GM23338 (cell line): ENCODE measurements around the gene TAPBPL. TPM values are rescaled to one million over a fixed set of nuclear protein-coding genes. Genes with fewer than 3 reads are reported as not detected.

ENCODE experiments used
- CTCF ChIP-seq, 2 experiments: fragments of 200-600 bp in 1 of 2; sonication (generic) in 1 of 2; conservative IDR thresholded peaks; 2 replicates each; pipeline versions ENCODE4 v1.5.1 to v1.6.1; 2016 to 2017; ENCODE audit warnings: antibody characterized with exemption in 2 of 2, low read depth in 2 of 2, mild to moderate bottlenecking in 2 of 2, moderate library complexity in 1 of 2
- EZH2 ChIP-seq: fragments of 200-600 bp; sonication (generic); IDR thresholded peaks from one replicate; pipeline ENCODE4 v1.8.0; 2017; ENCODE audit warnings: antibody characterized with exemption, mild to moderate bottlenecking, low read depth; ENCODE audit not compliant: unreplicated experiment
- POLR2AphosphoS5 ChIP-seq: IDR thresholded peaks from 2 replicates; pipeline ENCODE4 v1.6.1; 2016; ENCODE audit warnings: antibody characterized with exemption, low read depth
- REST ChIP-seq: IDR thresholded peaks from one replicate; pipeline ENCODE4 v1.6.1; 2018; ENCODE audit warnings: antibody characterized with exemption; ENCODE audit not compliant: unreplicated experiment
- ZNF331 ChIP-seq: fragments of 250-450 bp; sonication (Bioruptor Pico); IDR thresholded peaks from 2 replicates; pipeline ENCODE4 v1.5.0; 2020; ENCODE audit warnings: low read depth, mild to moderate bottlenecking, moderate library complexity
- polyA plus RNA-seq: library from polyadenylated mRNA; unstranded; fragments of >200 nt; fragmentation: Nextera tagmentation; extraction: Ambion mirVana; gene quantifications from 2 replicates; pipeline ENCODE4 v1.2.1, GENCODE V29; 2016
- total RNA-seq: library from RNA; depleted of rRNA; stranded (reverse); fragments of >200 nt; shearing (Covaris generic); gene quantifications from 2 replicates; pipeline ENCODE4 v1.2.3, GENCODE V29; 2014; rRNA removed

The TAPBPL gene
- total and polyA plus RNA-seq, 2 experiments from 2014 or later = 0.59 to 0.65 TPM

- TF ChIP-seq EZH2 (no peak), POLR2AphosphoS5 (no peak), CTCF (conservative IDR thresholded peaks at IDR 0.05; ENCODE audit: low read depth in 2 of 2) (no peak), REST (no peak), ZNF331 (CRISPR knock-in tag) (no peak)
These were observed 56.2 kb downstream of the TAPBPL start (continued) for GRCh38 chr12:6508087-6508486.

Other genes starting within 250 kb of the TAPBPL start
- gene PLEKHG6, start 141.4 kb upstream of the TAPBPL start, total RNA-seq = 21.3 and 174 TPM in 2 replicates
- gene PLEKHG6, start 141.4 kb upstream of the TAPBPL start, polyA plus RNA-seq = 15.7 and 18.0 TPM in 2 replicates
- gene TNFRSF1A, start 110.0 kb upstream of the TAPBPL start, total RNA-seq = 36.7 and 43.4 TPM in 2 replicates
- 24.3 and 28.5 TPM in 2 replicates for gene TNFRSF1A, start 110.0 kb upstream of the TAPBPL start, polyA plus RNA-seq
- gene SCNN1A, start 76.5 kb upstream of the TAPBPL start, total RNA-seq = 125 and 134 TPM in 2 replicates
- 34.0 and 37.1 TPM in 2 replicates for gene SCNN1A, start 76.5 kb upstream of the TAPBPL start, polyA plus RNA-seq
- gene LTBR, start 67.9 kb upstream of the TAPBPL start, total RNA-seq = 6.8 and 7.1 TPM in 2 replicates
- gene LTBR, start 67.9 kb upstream of the TAPBPL start, polyA plus RNA-seq = 6.1 and 10.5 TPM in 2 replicates
- not detected in 2 replicates for gene CD27, start 7.1 kb upstream of the TAPBPL start, total RNA-seq
- 0.49 and 0.53 TPM in 2 replicates for gene CD27, start 7.1 kb upstream of the TAPBPL start, polyA plus RNA-seq
- 13.9 and 18.3 TPM in 2 replicates for gene VAMP1, start 18.6 kb downstream of the TAPBPL start, total RNA-seq
- 11.2 and 16.1 TPM in 2 replicates for gene VAMP1, start 18.6 kb downstream of the TAPBPL start, polyA plus RNA-seq
- 75.1 and 93.9 TPM in 2 replicates for gene MRPL51, start 41.2 kb downstream of the TAPBPL start, total RNA-seq
- 432 and 463 TPM in 2 replicates for gene MRPL51, start 41.2 kb downstream of the TAPBPL start, polyA plus RNA-seq
- gene NCAPD2, start 42.1 kb downstream of the TAPBPL start, total RNA-seq = 217 and 389 TPM in 2 replicates
- gene NCAPD2, start 42.1 kb downstream of the TAPBPL start, polyA plus RNA-seq = 32.7 and 34.2 TPM in 2 replicates
- gene GAPDH, start 82.5 kb downstream of the TAPBPL start, total RNA-seq = 5,269 and 5,853 TPM in 2 replicates
- gene GAPDH, start 82.5 kb downstream of the TAPBPL start, polyA plus RNA-seq = 6,140 and 6,219 TPM in 2 replicates
- gene IFFO1, start 104.0 kb downstream of the TAPBPL start, total RNA-seq = 8.8 and 12.9 TPM in 2 replicates
- gene IFFO1, start 104.0 kb downstream of the TAPBPL start, polyA plus RNA-seq = 8.9 and 11.2 TPM in 2 replicates
- gene NOP2, start 116.2 kb downstream of the TAPBPL start, total RNA-seq = 67.2 and 67.9 TPM in 2 replicates
- gene NOP2, start 116.2 kb downstream of the TAPBPL start, polyA plus RNA-seq = 63.3 and 63.4 TPM in 2 replicates
- gene CHD4, start 155.3 kb downstream of the TAPBPL start, total RNA-seq = 301 and 351 TPM in 2 replicates
- gene CHD4, start 155.3 kb downstream of the TAPBPL start, polyA plus RNA-seq = 317 and 370 TPM in 2 replicates
- 0.38 and 0.89 TPM in 2 replicates for gene LPAR5, start 183.9 kb downstream of the TAPBPL start, total RNA-seq
- 0.32 and 0.38 TPM in 2 replicates for gene LPAR5, start 183.9 kb downstream of the TAPBPL start, polyA plus RNA-seq
- gene ACRBP, start 195.4 kb downstream of the TAPBPL start, total RNA-seq = 2.2 TPM in 1 of 2 replicates, not detected in the other
- gene ACRBP, start 195.4 kb downstream of the TAPBPL start, polyA plus RNA-seq = 0.70 TPM in 1 of 2 replicates, not detected in the other
- 22.0 and 27.7 TPM in 2 replicates for gene ING4, start 211.1 kb downstream of the TAPBPL start, total RNA-seq
- 25.5 and 29.6 TPM in 2 replicates for gene ING4, start 211.1 kb downstream of the TAPBPL start, polyA plus RNA-seq
- gene ZNF384, start 237.3 kb downstream of the TAPBPL start, total RNA-seq = 30.2 and 35.9 TPM in 2 replicates
- 14.7 and 20.5 TPM in 2 replicates for gene ZNF384, start 237.3 kb downstream of the TAPBPL start, polyA plus RNA-seq
- gene PIANP, start 248.8 kb downstream of the TAPBPL start, total RNA-seq = 2.0 and 2.2 TPM in 2 replicates
- gene PIANP, start 248.8 kb downstream of the TAPBPL start, polyA plus RNA-seq = 6.4 and 7.7 TPM in 2 replicates